ENCODE measurements around the gene PLPP1. TPM values are rescaled to one million over a fixed set of nuclear protein-coding genes. Genes with fewer than 3 reads are reported as not detected.

The PLPP1 gene
- total and polyA plus RNA-seq, 2 of the 8 experiments (the other 6 are each of a cell fraction or from before 2014, with no cell fraction given), result 43.7 to 91.3 TPM

- H3K27me3 ChIP-seq (replicated peaks in 1 of 4; ENCODE audit: control insufficient read depth in 3 of 4, extremely low read depth in 1 of 4, insufficient read depth in 3 of 4, low read length in 3 of 4), result no peaks in the 10 kb centered on the region
- H4K8ac ChIP-seq (ENCODE audit: extremely low read depth, insufficient read depth, low read length), result no peak overlapping the region
- CTCF ChIA-PET (ENCODE audit: partially characterized antibody), result interaction anchor here (0.9 to 1.1 kb wide), 2 partner anchors 9 to 17 kb away, joined by 3 to 4 read pairs; no protein-coding TSS in a partner anchor
- FAIRE-seq, result no peak
- H2BK15ac ChIP-seq (ENCODE audit: low read length), result no peak overlapping the region
- no peak overlapping the region for H4K5ac ChIP-seq (ENCODE audit: insufficient read length, low read depth, low read length)
- no peak overlapping the region; the same call in 1 of the 2 replicates for H2BK5ac ChIP-seq (ENCODE audit: low read depth, low read length)
- peaks cover 0 to 6% (median 3%) of the 10 kb centered on the region in 4 experiments; a peak in 3 of 7 replicates for H3K4me1 ChIP-seq (replicated peaks in 1 of 4; ENCODE audit: control insufficient read depth in 3 of 4, insufficient read depth in 4 of 4, low read length in 3 of 4)
- H3K56ac ChIP-seq (replicated peaks; ENCODE audit: insufficient read length, low read depth, low read length), result no peak overlapping the region
- no peak overlapping the region for H4K91ac ChIP-seq (replicated peaks; ENCODE audit: insufficient read length, low read length)
- H3K27ac ChIP-seq (ENCODE audit: low read depth, low read length), result no peak overlapping the region
- peak overlapping the region; percentile 72 for H2BK120ac ChIP-seq (replicated peaks; ENCODE audit: low read depth, low read length)
- no peak overlapping the region for H3K4ac ChIP-seq (replicated peaks; ENCODE audit: insufficient read length, low read depth, low read length)
- H3K18ac ChIP-seq (ENCODE audit: extremely low read depth, low read length), result 0 out of 2 replicates have a peak overlapping the region, but pooled peaks have one; percentile 48
- no peak overlapping the region for H3K23ac ChIP-seq (ENCODE audit: insufficient read length)
- H3K79me1 ChIP-seq (ENCODE audit: low read depth, low read length), result no peaks in the 10 kb centered on the region
- H3K4me3 ChIP-seq (ENCODE audit: extremely low read depth in 1 of 4, insufficient read depth in 2 of 4, low read depth in 3 of 4, low read length in 4 of 4), result no peak overlapping the region
- H3K4me2 ChIP-seq (ENCODE audit: insufficient read depth in 1 of 2, low read depth in 2 of 2, low read length in 2 of 2), result no peak overlapping the region
- H4K20me1 ChIP-seq (replicated peaks in 1 of 2; ENCODE audit: control insufficient read depth in 1 of 2, insufficient read depth in 2 of 2, low read length in 2 of 2), result no peaks in the 10 kb centered on the region
- DNase-seq (ENCODE audit: low read depth in 1 of 2, low spot score in 2 of 2), result no peak
- H3K36me3 ChIP-seq (ENCODE audit: control insufficient read depth in 2 of 4, insufficient read depth in 4 of 4, low read length in 3 of 4), result no peaks in the 10 kb centered on the region
- no peak overlapping the region for H3K9ac ChIP-seq (replicated peaks in 1 of 4; ENCODE audit: extremely low read depth in 1 of 4, low read depth in 3 of 4, low read length in 3 of 4)
- H2AFZ ChIP-seq (ENCODE audit: low read length), result no peak overlapping the region
- no peaks in the 10 kb centered on the region for H3K79me2 ChIP-seq (ENCODE audit: control insufficient read depth in 1 of 2, insufficient read depth in 2 of 2, low read length in 2 of 2)
- H3K23me2 ChIP-seq (ENCODE audit: low read depth, low read length), result no peaks in the 10 kb centered on the region
- H3K14ac ChIP-seq (ENCODE audit: insufficient read length), result no peak overlapping the region
- no peak overlapping the region for H2BK20ac ChIP-seq (ENCODE audit: low read length)
- POLR2A ChIA-PET (ENCODE audit: partially characterized antibody), result no interaction called here
- H3K9me3 ChIP-seq (ENCODE audit: insufficient read depth in 2 of 2, low read depth in 1 of 2, low read length in 1 of 2), result no peaks in the 10 kb centered on the region
- H2AK5ac ChIP-seq (ENCODE audit: low read depth, low read length), result no peak overlapping the region
- H2BK12ac ChIP-seq (ENCODE audit: low read depth, low read length), result no peak overlapping the region
- TF ChIP-seq KDM4A (IDR thresholded peaks at IDR 0.05; ENCODE audit: low read depth, low read length, severe bottlenecking) (no peak), SP4 (IDR thresholded peaks at IDR 0.05; ENCODE audit: low read length) (no peak), ASH2L (IDR thresholded peaks at IDR 0.05; ENCODE audit: low read length) (no peak), TEAD4 (IDR thresholded peaks at IDR 0.05; ENCODE audit: low read depth, low read length) (no peak), RFX5 (IDR thresholded peaks at IDR 0.05; ENCODE audit: borderline replicate concordance, low read depth, low read length) (no peak), SIN3A (conservative IDR thresholded peaks at IDR 0.05 in 1 of 2, IDR thresholded peaks at IDR 0.05 in 1 of 2; ENCODE audit: low read depth in 1 of 2, low read length in 2 of 2) (no peak), PHF8 (conservative IDR thresholded peaks at IDR 0.05; ENCODE audit: low read depth, low read length) (no peak), CBX5 (IDR thresholded peaks at IDR 0.05; ENCODE audit: low read depth, low read length) (no peak), TAF7 (optimal IDR thresholded peaks at IDR 0.05; ENCODE audit: borderline replicate concordance, low read depth, low read length) (no peak), EGR1 (IDR thresholded peaks at IDR 0.05; ENCODE audit: borderline replicate concordance, low read depth, low read length) (no peak), EZH2 (IDR thresholded peaks at IDR 0.05; ENCODE audit: low read depth, low read length, severe bottlenecking) (no peak), YY1 (IDR thresholded peaks at IDR 0.05; ENCODE audit: low read depth, low read length) (no peak), KDM5A (IDR thresholded peaks at IDR 0.05; ENCODE audit: low read length) (no peak), TCF12 (IDR thresholded peaks at IDR 0.05; ENCODE audit: low read depth, low read length) (no peak), BACH1 (IDR thresholded peaks at IDR 0.05; ENCODE audit: low read length) (no peak)
- TF ChIP-seq, protein P1, sequence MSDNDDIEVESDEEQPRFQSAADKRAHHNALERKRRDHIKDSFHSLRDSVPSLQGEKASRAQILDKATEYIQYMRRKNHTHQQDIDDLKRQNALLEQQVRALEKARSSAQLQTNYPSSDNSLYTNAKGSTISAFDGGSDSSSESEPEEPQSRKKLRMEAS (IDR thresholded peaks at IDR 0.05), result no peak
These were observed 44.0 kb upstream of the PLPP1 start for GRCh38 chr5:55578771-55579170.

Data from H1 (cell line).